H4 (cell line): ENCODE results near the gene SEC14L1. TPM values are rescaled to one million over a fixed set of nuclear protein-coding genes. Genes with fewer than 3 reads are reported as not detected.

ENCODE experiments used
- DNase-seq: peaks from one replicate; pipeline ENCODE4 v3.0.0-alpha.2; 2015; ENCODE audit warnings: low spot score
- total RNA-seq: library from RNA; depleted of rRNA; stranded (reverse); fragments of >200 nt; shearing (Covaris generic); gene quantifications from 2 replicates; pipeline ENCODE4 v1.2.3, GENCODE V29; 2014

Gene SEC14L1
- total RNA-seq, 1 experiment from 2014 or later, result 33.7 TPM

DNA sequence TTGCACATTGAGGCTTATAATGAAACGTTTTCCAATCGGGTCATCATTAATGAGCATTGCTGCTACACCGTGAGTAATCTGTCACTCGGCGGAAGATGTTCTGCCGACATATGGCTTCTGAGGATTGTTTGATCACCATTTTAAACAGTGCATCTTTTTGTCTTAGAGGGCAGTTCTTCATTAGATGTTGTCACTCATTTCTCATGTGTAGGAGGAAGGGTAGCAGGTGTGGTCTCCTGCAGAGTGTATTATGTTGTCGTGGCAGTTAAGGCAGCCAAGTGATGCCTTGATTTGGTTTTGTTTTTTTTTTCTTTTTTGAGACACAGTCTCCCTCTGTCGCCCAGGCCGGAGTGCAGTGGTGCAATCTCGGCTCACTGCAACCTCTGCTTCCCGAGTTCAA is 50.5 kb downstream of the SEC14L1 start:
- no peak for DNase-seq

GRCh38 chr17:77193653-77194052 is 52.9 kb downstream of the SEC14L1 start:
- no peak for DNase-seq

DNA sequence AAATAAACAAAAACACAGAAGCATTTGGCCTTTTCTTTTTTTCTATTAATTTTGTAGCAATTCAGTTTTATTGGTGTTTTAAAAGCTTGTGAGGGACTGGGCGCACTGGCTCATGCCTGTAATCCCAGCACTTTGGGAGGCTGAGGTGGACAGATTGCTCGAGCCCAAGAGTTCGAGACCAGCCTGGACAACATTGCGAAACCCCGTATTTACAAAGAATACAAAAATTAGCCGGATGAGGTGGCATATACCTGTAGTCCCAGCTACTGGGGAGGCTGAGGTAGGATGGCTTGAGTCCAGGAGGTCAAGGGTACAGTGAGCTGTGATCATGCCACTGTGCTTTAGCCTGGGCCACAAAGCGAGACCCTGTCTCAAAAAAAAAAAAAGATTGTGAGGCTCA is 53.4 kb downstream of the SEC14L1 start:
- DNase-seq, result no peak

DNA sequence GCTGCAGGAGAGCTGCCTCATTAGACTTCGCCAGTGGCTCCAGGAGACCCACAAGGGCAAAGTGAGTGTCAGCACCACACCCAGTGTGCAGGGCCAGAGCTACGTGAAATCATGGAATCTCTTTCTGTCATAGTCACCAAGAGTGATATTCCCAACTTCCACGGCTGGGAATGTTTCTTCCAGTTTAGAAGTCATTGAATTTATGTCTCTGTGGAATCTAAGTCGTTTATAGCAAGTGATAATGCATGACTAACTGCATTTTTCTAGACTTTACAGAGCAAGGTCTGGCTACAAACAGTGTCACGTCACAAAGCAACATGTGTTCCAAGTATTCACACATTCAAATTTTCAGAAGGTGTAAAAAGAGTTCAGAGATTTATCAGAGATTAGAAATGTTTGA is 55.5 kb downstream of the SEC14L1 start:
- no peak for DNase-seq

- no peak for DNase-seq
These were observed 56.3 kb downstream of the SEC14L1 start for GRCh38 chr17:77197115-77197514.

DNA sequence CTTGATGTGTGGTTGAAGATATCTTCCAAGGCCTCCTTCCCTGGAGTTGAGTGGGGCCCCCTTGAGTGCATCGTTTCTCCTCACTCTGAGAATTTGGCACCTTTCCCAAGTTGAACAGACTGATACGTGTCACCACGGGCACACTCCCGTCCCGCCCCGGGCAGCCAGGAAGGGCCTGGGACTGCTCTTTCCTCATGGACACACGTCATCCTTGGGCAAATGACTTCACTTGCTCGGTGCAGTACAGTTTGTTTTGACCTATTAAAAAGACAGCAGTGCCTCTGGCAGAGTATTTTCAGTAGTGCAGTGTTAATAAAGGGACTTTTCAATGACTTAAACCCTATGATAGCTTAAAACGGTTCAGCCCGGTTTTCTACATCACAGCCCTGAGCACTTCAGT is 59.9 kb downstream of the SEC14L1 start:
- DNase-seq, result no peak

DNA sequence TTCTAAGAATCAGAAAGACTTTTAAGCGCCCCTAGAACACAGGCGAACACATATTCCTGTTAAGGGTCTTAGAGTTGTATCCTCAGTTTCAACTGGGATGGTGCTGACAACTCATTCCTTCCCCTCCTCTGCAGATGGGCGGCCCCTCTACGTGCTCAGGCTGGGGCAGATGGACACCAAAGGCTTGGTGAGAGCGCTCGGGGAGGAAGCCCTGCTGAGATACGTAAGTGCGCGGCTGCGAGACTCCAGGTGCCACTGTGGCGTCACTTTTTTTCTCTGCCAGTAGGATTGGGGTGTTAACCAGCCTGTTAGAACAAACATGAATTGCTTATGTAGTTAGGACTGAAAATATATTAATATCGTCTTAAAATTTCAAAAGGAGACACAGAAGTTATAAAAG is 62.7 kb downstream of the SEC14L1 start:
- no peak for DNase-seq

GRCh38 chr17:77203846-77204245 is 63.1 kb downstream of the SEC14L1 start:
- DNase-seq, result no peak

DNA sequence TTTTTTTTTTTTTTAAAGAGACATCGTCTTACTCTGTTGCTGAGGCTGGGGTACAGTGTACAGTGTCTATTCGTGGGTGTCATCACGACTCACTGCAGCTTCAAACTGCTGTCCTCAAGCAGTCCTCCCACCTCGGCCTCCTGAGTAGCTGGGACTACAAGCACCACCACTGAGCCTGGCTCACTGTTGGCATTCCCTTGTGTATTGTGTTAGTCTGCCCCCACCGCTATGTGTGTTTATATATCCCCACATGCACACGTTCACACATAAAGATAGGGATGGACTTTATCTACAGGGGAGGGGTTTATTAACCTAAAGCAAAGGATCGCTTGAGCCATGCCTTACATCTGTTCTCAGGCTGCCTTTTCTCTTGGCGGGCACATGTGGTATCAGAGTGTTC is 63.8 kb downstream of the SEC14L1 start:
- DNase-seq, result no peak

DNA sequence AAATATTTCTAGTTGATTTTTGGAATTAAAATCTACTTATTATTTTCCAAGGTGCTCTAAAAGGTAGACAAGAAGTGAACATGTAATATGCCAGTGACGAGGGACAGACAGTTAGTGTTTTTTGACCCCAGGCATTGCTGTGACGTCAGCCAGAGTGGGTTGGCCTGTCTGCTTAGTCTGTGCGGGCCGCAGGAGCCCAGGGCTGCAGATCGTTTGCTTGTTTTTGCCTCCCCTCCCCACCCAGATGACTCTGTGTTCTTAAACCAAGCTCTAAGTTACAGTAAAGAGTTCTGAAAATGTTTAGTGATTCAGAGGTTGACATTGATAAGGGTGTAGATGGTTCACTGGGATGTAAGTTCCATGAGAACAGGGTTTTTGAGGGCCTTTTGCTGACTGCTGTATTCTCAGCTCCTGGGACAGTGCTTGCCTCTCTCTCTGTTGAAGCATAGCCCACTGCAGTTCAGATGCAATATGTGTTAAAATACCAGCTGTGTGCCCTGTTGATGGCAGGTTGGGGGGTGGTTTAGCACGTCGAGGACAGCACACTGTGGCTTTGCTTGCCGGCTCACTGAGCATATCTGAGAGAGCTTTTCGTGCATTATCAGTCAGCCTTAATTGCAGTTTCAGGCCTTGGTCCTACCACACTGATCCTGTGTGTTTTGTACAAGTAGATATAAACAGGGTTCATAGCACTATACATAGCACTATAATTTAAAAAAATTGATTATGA is 64.8 kb downstream of the SEC14L1 start:
- DNase-seq, result no peak

DNA sequence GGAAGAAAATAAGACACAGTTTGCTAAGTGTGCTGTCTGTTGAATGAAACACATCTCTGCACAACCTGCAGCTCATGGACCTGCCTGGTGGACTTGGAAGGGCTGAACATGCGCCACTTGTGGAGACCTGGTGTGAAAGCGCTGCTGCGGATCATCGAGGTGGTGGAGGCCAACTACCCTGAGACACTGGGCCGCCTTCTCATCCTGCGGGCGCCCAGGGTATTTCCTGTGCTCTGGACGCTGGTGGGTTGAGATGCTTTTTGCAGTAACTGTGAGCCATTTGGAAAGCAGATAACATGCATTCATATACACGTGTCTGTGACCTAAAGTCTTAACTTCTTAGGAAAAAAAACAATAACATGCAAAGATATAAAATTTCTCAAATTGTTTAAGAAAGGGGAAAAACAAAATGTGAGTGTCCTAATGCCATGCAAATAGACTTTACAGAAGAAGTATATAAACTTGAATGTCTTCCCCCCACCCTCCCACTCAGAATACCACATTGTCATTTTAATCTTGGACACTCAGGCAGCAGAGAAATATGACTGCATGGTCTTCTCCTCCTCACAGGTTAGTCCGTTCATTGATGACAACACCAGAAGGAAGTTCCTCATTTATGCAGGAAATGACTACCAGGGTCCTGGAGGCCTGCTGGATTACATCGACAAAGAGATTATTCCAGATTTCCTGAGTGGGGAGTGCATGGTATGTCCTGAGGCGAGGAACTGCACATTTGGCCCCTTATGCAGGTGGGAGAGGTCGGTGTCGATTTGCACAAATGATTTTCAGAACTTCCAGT is 65.6 kb downstream of the SEC14L1 start:
- no peak for DNase-seq

- DNase-seq, result no peak
These were observed 67.0 kb downstream of the SEC14L1 start for GRCh38 chr17:77207689-77208216.

GRCh38 chr17:77208217-77208808 is 67.5 kb downstream of the SEC14L1 start:
- peak; percentile 35 for DNase-seq

GRCh38 chr17:77208856-77209255 is 68.1 kb downstream of the SEC14L1 start:
- DNase-seq, result no peak

DNA sequence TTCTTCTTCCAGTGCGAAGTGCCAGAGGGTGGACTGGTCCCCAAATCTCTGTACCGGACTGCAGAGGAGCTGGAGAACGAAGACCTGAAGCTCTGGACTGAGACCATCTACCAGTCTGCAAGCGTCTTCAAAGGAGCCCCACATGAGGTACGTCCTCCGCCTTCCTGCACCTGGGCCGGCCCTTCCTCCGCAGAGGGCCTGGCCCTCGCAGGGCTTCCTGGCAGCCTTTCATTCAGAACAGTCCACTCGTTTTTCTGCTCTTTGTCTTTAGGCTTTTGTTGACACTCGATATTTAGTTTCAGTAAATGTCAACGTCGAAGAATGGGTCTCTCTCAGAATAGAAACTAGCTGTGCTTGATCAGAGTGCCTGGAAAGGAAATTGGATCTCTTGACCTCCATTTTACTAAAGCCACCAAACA is 68.6 kb downstream of the SEC14L1 start:
- DNase-seq, result no peak

DNA sequence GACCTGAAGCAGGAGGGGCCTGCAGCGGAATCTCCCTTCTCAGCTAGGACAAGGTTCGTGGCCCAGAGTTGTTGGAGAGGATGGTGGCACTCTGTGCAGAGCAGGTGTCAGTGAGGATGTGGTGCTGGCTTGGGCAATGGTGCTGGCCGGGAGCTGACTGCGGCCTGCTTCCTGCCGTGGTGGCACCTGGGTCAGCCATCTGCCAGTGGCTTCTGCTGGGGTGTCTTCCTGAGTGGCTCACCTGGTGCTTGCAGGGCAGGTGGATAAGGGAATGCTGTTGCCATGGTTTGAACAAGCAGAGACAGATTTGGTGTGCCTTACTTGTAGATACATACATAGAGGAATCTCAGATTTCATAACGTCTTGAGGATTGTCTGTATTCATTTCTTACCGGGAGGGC is 69.6 kb downstream of the SEC14L1 start:
- no peak for DNase-seq

DNA sequence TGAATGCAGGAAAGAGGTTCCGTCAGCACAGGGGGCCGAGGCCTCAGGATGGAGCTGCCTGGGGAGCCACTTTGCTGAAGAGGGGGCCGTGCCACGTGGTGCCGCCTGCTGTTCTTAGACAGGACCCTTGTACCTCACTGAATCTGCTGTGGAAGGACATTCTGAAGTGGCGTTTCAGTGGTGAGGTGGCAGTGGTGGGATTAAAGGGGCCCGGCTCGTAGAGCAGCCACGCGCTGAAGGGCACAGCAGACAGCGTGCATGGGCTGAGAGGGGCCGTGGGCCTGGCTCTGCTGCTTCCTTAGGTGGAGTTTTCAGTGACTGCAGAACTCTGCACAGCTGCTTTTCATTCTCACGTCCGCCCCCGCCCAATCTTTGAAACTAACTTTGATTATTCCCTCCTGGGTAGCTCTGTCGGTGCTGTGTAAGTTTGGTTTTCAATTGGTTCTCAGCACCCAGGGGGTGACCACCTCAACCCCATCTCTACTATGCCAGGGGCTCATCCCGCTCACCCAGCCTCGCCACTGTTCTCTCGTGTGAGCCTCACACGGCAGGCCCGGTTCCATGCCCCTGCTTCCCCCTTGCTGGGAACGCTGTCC is 70.3 kb downstream of the SEC14L1 start:
- DNase-seq, result no peak

DNA sequence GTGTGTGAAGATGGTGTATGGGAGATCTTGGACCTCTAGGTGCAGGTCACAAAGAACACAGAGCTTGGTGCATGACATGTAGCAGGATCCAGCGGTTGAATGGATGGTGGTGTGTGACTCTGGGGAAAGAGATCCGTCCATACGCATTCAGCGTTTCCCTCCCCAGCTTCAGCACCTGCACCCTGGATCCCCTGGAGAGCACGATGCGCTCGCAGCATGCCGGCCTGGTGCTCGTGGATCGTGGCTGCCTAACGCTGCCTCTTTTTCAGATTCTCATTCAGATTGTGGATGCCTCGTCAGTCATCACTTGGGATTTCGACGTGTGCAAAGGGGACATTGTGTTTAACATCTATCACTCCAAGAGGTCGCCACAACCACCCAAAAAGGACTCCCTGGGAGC is 70.9 kb downstream of the SEC14L1 start:
- DNase-seq, result no peak

DNA sequence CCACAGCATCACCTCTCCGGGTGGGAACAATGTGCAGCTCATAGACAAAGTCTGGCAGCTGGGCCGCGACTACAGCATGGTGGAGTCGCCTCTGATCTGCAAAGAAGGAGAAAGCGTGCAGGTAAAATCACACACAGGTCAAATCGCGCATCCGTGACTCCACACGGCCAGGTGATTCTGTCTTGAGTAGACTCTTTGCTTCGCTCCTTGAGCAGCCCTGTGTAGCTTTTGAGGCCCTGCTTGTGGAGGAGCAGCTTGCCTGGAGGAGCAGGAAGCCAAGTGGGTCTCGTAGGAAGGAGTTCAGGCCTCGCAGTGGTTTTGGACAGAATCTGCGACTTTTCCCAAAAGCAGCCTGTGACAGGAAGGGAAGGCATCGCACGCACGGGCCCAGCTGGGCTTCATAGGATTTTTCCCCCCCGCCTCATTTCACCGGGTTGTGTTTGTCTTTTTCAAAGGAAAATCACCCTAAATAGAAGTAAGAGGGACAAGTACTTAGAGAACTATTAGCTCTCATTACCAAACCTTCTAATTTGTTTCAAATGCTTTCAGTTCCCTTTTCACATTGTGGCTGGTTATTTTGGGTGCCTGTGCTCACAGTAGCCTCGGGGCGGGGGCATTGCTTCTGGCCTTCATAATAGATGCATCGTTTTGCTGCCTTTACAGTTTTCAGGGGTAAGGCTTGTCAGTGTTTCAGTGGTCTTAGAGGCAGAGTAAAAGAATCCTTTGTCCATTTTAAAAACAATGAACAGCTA is 71.5 kb downstream of the SEC14L1 start:
- DNase-seq, result no peak

- DNase-seq, result no peak
These were observed 72.3 kb downstream of the SEC14L1 start for GRCh38 chr17:77212833-77213777.
